ENCODE measurements around the gene APOBEC4.
A peak's percentile ranks its signal among the peaks of the same experiment; 100 is the strongest.

Gene APOBEC4

DNA sequence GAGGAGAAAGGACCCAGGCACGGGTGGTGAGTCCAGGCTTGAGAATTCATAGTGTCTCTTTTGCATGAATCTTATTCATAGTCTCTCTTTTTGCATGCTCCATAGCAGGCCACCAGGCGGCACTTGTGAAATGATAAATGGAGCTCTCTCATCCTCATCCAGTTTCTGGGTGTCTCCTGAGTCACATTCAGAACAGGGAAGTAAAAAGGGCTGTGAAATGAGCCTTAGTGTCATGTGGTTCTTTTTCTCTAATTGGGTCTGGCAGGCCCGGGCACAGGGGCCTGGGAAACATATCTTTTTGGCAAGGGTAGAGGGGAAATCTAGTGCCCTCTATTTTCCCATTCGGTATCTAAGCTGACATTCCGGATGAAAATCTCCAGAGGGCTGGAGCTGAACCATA, 43.8 kb downstream of the APOBEC4 start:
- peak; percentile 50 to 95 (median 72) for DNase-seq
- intact Hi-C loops (cut with DNase I) = no loop called here

GRCh38 chr1:183607322-183607980, 45.7 kb downstream of the APOBEC4 start:
- DNase-seq = no peak
- intact Hi-C loops (cut with DNase I) = no loop called here

DNA sequence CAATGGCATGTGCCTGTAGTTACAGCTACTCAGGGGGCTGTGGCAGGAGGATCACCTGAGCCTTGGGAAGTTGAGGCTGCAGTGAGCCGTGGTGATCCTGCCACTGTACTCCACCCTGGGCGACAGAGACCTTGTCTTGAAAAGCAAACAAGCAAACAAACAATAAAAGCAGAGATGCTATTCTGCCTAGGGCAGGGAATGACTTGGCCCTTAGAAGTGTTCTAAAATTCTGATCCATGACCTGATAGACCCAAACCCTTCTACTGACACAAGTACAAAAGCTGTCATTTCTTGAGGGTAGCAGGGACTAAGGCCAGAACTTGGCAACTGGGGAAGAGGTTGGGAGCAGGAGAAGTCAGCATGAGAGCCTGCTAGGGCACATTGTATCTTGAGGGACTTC, 47.2 kb downstream of the APOBEC4 start:
- peak in 1 of 10 donors; percentile 26 for DNase-seq
- intact Hi-C loops (cut with DNase I) = no loop called here

DNA sequence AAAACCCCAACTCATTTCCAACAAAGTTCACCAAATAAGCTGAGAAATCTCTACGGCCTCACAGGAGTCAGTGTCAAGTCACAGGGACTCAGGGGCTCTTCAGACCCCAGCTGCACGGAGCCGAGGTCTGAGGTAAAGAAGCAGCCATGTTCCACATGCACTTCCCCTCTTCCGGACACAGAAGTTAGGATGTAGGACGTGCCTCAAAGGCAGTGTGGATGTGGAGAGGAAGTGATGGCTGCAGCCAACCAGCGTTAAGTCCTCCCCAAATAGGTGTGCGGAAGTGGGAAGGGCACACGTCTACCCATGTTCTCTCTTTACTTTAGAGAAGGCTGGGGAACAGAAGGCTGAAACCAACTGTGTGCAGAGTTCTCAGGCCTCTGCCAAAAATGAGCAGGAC, 48.3 kb downstream of the APOBEC4 start:
- peak in 1 of 10 donors; percentile 46 for DNase-seq
- intact Hi-C loops (cut with DNase I) = no loop called here

- DNase-seq = peak in 1 of 10 donors; percentile 62
- intact Hi-C loops (cut with DNase I) = no loop called here
Measured at GRCh38 chr1:183604038-183604808, 48.9 kb downstream of the APOBEC4 start.

DNA sequence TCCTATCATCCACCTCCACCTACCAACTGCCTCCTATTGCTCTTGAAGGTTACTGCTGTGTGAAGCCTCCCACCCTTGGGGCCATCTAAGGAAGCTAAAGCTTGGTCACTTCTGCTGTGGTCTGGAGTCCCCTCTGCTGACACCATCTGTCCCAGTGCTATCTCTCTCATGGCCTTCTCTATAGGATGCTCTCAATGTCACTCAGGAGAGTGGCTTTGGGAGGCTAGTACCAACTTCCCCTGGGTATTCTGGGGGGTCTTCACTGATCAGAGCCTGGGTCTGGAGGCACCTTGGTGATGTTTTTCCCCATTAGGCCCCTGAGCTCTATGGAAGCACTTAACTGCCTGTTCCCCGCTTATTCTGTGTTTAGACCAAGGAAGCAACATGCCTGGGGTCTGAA, 50.6 kb downstream of the APOBEC4 start:
- intact Hi-C loops (cut with DNase I) = no loop called here
- no peak for DNase-seq

GRCh38 chr1:183600634-183601033, 52.5 kb downstream of the APOBEC4 start:
- intact Hi-C loops (cut with DNase I) = no loop called here
- DNase-seq = no peak

DNA sequence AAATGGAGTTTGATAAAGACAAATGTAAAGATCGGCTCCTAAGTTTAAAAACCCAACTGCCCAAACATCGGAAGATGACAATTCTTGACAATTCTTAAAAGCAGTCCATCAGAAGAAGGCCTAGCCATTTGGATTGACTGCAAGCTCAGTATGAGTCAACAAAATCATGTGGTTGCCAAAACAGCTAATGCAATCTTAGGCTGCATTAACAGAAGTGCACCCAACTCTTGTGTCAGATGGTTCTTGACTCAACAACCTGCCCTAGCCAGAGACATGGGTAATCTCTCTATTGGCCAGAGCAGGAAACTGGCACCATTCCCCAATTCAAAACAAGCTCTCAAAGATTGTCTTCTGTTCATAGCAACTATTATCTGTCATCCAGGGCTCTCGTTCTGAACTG, 53.0 kb downstream of the APOBEC4 start:
- no peak for DNase-seq
- intact Hi-C loops (cut with DNase I) = no loop called here

- intact Hi-C loops (cut with DNase I) = no loop called here
- DNase-seq = no peak
Measured at GRCh38 chr1:183598386-183598785, 54.7 kb downstream of the APOBEC4 start.

- DNase-seq = no peak
- intact Hi-C loops (cut with DNase I) = no loop called here
Measured at GRCh38 chr1:183597656-183598347, 55.3 kb downstream of the APOBEC4 start.

GRCh38 chr1:183596500-183596899, 56.6 kb downstream of the APOBEC4 start:
- no peak for DNase-seq

More at GRCh38 chr1:183596500-183596899, 56.6 kb downstream of the APOBEC4 start:
- intact Hi-C loops (cut with DNase I) = no loop called here

Measured in posterior cingulate gyrus (tissue), 11 donors.